LNCAP (cell line): ENCODE results near the gene C20orf141.

Experiments used
- CTCF ChIP-seq: fragments of 450-650 bp; IDR thresholded peaks from 2 replicates; pipeline ENCODE4 v1.5.1; 2017; ENCODE audit warnings: mild to moderate bottlenecking

Gene C20orf141

GRCh38 chr20:2820084-2820895 is 5.5 kb downstream of the C20orf141 start:
- no peak for TF ChIP-seq CTCF

- no peak for TF ChIP-seq CTCF
Observed at GRCh38 chr20:2820896-2821869, 6.4 kb downstream of the C20orf141 start.

- no peak for TF ChIP-seq CTCF
Observed at GRCh38 chr20:2822073-2822472, 7.3 kb downstream of the C20orf141 start.

DNA sequence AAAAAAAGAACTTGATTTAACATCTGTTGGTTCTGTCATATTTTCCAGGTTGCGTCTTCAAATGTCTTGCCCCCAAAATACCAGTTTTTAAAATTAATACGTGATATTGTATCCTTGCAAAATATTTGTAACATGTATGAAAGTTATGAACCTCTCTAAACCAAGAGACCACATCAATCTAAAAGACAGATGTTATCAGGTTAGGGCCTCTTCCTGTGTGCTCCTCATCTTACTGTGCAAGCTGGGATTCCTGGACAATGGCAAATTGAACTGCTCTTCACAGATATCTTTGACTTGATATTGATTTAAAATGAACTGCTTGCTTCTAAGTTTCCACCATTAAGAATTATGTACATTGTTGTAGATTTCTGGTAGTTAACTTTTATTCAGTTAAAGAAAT is 11.0 kb downstream of the C20orf141 start:
- no peak for TF ChIP-seq CTCF

DNA sequence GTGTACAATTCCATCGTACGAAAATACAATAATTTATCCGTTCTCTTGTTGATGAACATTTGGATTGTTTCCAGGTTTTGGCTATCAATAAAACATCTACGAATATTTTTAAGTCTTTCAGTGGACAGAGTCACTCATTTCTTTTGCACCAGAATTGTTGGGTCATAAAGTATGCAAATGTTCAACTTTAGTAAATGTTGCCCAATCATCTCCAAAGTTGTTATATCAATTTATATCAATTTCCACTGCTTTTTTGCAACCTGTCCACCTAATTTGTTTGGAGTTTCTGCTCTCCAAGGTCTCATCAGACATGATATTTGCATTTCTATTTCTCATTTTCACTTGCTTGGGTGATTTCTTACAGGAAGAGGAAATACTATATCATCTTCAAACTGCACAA is 11.9 kb downstream of the C20orf141 start:
- TF ChIP-seq CTCF: no peak

DNA sequence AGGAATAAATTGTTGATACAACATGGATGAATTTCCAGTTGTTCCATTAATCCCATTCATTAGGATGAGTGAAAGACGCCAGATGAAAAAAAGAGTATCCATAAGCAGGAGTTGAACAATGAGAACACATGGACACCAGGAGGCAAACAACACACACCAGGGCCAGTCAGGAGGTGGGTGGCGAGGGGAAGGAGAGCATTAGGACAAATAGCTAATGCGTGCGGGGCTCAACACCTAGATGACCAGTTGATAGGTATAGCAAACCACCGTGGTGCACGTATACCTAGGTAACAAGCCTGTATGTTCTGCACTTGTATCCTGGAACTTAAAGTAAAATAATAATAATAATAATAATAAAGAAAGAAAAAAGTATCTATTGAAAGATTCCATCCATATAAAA is 14.6 kb downstream of the C20orf141 start:
- no peak for TF ChIP-seq CTCF

- no peak for TF ChIP-seq CTCF
Observed at GRCh38 chr20:2833761-2834160, 19.0 kb downstream of the C20orf141 start.
